GM21360 (cell line): ENCODE results near the gene PAF1.
"Not testable (repeated sequence)": the region's sequence is repeated elsewhere in the genome, so short reads cannot be mapped to it uniquely, and the experiment has no call there.

Experiments used
- ATAC-seq: cut with Tn5 transposase; IDR thresholded peaks from one replicate; pipeline ENCODE4 v1.9.1; 2021; ENCODE audit warnings: mild to moderate bottlenecking, moderate library complexity; ENCODE audit not compliant: unreplicated experiment

Gene PAF1

GRCh38 chr19:39356647-39357046 lies 34.3 kb downstream of the PAF1 start:
- no peak for ATAC-seq

GRCh38 chr19:39356073-39356472 lies 34.8 kb downstream of the PAF1 start:
- no peak for ATAC-seq

GRCh38 chr19:39355253-39355652 lies 35.7 kb downstream of the PAF1 start:
- ATAC-seq: no peak

GRCh38 chr19:39352381-39353255 lies 38.3 kb downstream of the PAF1 start:
- ATAC-seq: no peak

- ATAC-seq: peak; percentile 66
Measured at GRCh38 chr19:39351537-39352064, 39.3 kb downstream of the PAF1 start.

GRCh38 chr19:39350156-39350555 lies 40.8 kb downstream of the PAF1 start:
- ATAC-seq: no peak

GRCh38 chr19:39349326-39349725 lies 41.6 kb downstream of the PAF1 start:
- no peak for ATAC-seq

- ATAC-seq: no peak
Measured at GRCh38 chr19:39347332-39348164, 43.4 kb downstream of the PAF1 start.

- no peak for ATAC-seq
Measured at GRCh38 chr19:39345956-39346355, 45.0 kb downstream of the PAF1 start.

- ATAC-seq: no peak
Measured at GRCh38 chr19:39342647-39343305, 48.1 kb downstream of the PAF1 start.

- ATAC-seq: peak; percentile 89
Measured at GRCh38 chr19:39341719-39342604, 48.9 kb downstream of the PAF1 start, which contains the start of gene SAMD4B. TSS of gene SAMD4B (plus strand) at chr19:39342421. CDS start at chr19:39356894, 14,473 bp downstream.

- ATAC-seq: no peak
Measured at GRCh38 chr19:39341129-39341718, 49.7 kb downstream of the PAF1 start.

GRCh38 chr19:39340156-39340555 lies 50.8 kb downstream of the PAF1 start:
- ATAC-seq: not testable (repeated sequence)

- no peak for ATAC-seq
Measured at GRCh38 chr19:39339674-39340073, 51.2 kb downstream of the PAF1 start.

GRCh38 chr19:39336483-39336882 lies 54.4 kb downstream of the PAF1 start:
- no peak for ATAC-seq
